ENCODE data around the gene SORCS2.

DNA sequence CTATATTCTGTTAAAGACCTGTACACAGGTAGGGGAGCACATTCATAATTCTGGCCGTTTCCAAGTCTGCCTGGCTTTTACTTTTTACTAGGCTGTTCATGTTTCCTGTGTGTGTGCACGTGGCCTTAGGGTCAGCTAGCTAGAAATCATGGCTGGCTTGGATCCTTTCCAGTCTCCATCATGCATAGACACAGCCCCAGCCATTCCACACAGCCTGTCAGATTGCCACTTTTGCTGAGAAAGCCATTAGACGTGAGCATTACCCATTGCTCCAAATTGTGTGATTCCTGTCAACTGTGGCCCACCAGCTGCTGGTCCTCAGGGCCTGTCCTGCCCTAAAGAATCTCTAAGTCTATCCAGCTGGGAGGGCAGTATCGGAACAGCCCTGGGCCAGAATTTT lies 11.4 kb upstream of the SORCS2 start:
- TF ChIP-seq ZNF274 (IDR thresholded peaks at IDR 0.05; ENCODE audit: low read depth, low read length) (no peak), SUZ12 (IDR thresholded peaks at IDR 0.05; ENCODE audit: extremely low read depth, insufficient read depth, insufficient read length) (no peak), YY1 (IDR thresholded peaks at IDR 0.05; ENCODE audit: insufficient read depth, insufficient read length) (no peak)
